ENCODE measurements around the gene CROCC.

DNA sequence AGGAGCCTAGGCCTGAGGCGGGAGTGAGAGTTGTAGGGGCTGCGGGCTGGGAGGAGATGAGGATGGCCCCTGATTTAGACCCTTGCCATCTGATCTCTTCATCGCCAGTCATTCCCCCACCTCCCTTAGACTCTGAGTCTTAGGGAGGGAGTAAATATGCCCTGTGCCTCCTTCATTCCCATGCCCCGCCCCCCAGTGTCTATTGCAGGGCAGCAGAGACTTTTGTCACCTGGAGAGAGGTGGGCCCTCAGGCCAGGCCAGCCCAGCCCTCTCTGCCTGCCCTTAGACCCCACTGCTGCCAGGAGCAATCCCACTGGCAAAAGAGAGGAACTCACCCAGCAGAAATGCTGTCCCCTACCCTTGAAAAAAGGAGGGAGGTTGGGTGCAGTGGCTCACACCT is 61.9 kb downstream of the CROCC start:
- TF ChIP-seq, protein P1, sequence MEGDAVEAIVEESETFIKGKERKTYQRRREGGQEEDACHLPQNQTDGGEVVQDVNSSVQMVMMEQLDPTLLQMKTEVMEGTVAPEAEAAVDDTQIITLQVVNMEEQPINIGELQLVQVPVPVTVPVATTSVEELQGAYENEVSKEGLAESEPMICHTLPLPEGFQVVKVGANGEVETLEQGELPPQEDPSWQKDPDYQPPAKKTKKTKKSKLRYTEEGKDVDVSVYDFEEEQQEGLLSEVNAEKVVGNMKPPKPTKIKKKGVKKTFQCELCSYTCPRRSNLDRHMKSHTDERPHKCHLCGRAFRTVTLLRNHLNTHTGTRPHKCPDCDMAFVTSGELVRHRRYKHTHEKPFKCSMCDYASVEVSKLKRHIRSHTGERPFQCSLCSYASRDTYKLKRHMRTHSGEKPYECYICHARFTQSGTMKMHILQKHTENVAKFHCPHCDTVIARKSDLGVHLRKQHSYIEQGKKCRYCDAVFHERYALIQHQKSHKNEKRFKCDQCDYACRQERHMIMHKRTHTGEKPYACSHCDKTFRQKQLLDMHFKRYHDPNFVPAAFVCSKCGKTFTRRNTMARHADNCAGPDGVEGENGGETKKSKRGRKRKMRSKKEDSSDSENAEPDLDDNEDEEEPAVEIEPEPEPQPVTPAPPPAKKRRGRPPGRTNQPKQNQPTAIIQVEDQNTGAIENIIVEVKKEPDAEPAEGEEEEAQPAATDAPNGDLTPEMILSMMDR (optimal IDR thresholded peaks at IDR 0.05 in 1 of 3, IDR thresholded peaks at IDR 0.05 in 1 of 3, conservative IDR thresholded peaks at IDR 0.05 in 1 of 3; ENCODE audit: extremely low read depth in 1 of 3, insufficient read depth in 2 of 3, low read length in 3 of 3), result no peak
- TF ChIP-seq EZH2 (IDR thresholded peaks at IDR 0.05; ENCODE audit: low read length), result no peak
